GM12864 (cell line): Measurements from ENCODE around the gene FOXP4.
A peak's percentile ranks its signal among the peaks of the same experiment; 100 is the strongest.

Experiments
- DNase-seq: peaks from one replicate; pipeline ENCODE4 v3.0.0-alpha.2; 2011; ENCODE audit warnings: low read depth
- H3K4me3 ChIP-seq: 2 replicates; pipeline ENCODE4 v1.5.1; 2011; ENCODE audit warnings: mild to moderate bottlenecking, low read depth, low read length, control low read depth
- CTCF ChIP-seq: IDR thresholded peaks from 2 replicates; pipeline ENCODE4 v1.5.1; 2011; ENCODE audit warnings: low read depth, mild to moderate bottlenecking, moderate library complexity, low read length, control low read depth, inconsistent platforms; ENCODE audit errors: missing control alignments

The FOXP4 gene

GRCh38 chr6:41589636-41590622, 43.7 kb downstream of the FOXP4 start:
- no peak for DNase-seq
- TF ChIP-seq CTCF, result no peak
- no peak overlapping the region for H3K4me3 ChIP-seq

GRCh38 chr6:41591122-41591521, 44.9 kb downstream of the FOXP4 start:
- DNase-seq, result no peak
- H3K4me3 ChIP-seq, result no peak overlapping the region
- TF ChIP-seq CTCF, result no peak

- peak; percentile 98 for TF ChIP-seq CTCF
- peak; percentile 10 for DNase-seq
- no peak overlapping the region for H3K4me3 ChIP-seq
Observed at GRCh38 chr6:41591859-41592502, 45.8 kb downstream of the FOXP4 start.

GRCh38 chr6:41593406-41593805, 47.2 kb downstream of the FOXP4 start:
- no peak overlapping the region for H3K4me3 ChIP-seq
- DNase-seq, result no peak
- TF ChIP-seq CTCF, result no peak

- DNase-seq, result no peak
- TF ChIP-seq CTCF, result no peak
- no peak overlapping the region for H3K4me3 ChIP-seq
Observed at GRCh38 chr6:41593839-41594238, 47.7 kb downstream of the FOXP4 start.

- DNase-seq, result no peak
- no peak for TF ChIP-seq CTCF
- H3K4me3 ChIP-seq, result no peak overlapping the region
Observed at GRCh38 chr6:41594326-41594725, 48.1 kb downstream of the FOXP4 start.
